Lower leg skin (tissue), 4 donors: ENCODE results near the gene TMEM131L. TPM values are rescaled to one million over a fixed set of nuclear protein-coding genes. Genes with fewer than 3 reads are reported as not detected.

ENCODE experiments used
- DNase-seq, 2 donors: peaks; one replicate each; pipeline ENCODE4 v3.0.0-alpha.2; 2019; ENCODE audit warnings: low spot score in 2 of 2
- H3K4me3 ChIP-seq: fragments of 200-600 bp; sonication (generic); 2 replicates; pipeline ENCODE4 v1.5.1; 2017; ENCODE audit warnings: mild to moderate bottlenecking, low read depth; ENCODE audit not compliant: poor library complexity, severe bottlenecking
- POLR2A ChIP-seq, 2 donors: fragments of 450-650 bp; IDR thresholded peaks; one replicate each; pipeline ENCODE4 v1.6.1; 2016 to 2017; ENCODE audit warnings: antibody characterized with exemption in 2 of 2, mild to moderate bottlenecking in 1 of 2, moderate library complexity in 1 of 2
- WGBS, 2 donors: methylation state at CpG; one replicate each; pipeline ENCODE4 v1.1.5; 2018; 5-methylcytosine and 5-hydroxymethylcytosine counted together
- intact Hi-C: fragments of 100-400 bp; cut with DNase I; formaldehyde crosslinking; loops from one replicate; pipeline ENCODE4 v1.15.0; 2023; ENCODE audit warnings: low total_unique reads
- total RNA-seq, 4 donors: library from RNA; depleted of rRNA; stranded (reverse); fragments of >200 nt; gene quantifications; one replicate each; pipeline ENCODE4 v1.1.0, GENCODE V29; 2016
- TF ChIP-seq, protein P1 (sequence below), 3 donors: fragments of 450-650 bp; IDR thresholded peaks; one replicate each; pipeline ENCODE4 v1.5.1; 2016; ENCODE audit warnings: antibody characterized with exemption in 3 of 3, mild to moderate bottlenecking in 3 of 3, moderate library complexity in 2 of 3

TMEM131L gene
- total RNA-seq, 4 donors from 2014 or later: 8.3 to 15.9 (median 12.1) TPM

DNA sequence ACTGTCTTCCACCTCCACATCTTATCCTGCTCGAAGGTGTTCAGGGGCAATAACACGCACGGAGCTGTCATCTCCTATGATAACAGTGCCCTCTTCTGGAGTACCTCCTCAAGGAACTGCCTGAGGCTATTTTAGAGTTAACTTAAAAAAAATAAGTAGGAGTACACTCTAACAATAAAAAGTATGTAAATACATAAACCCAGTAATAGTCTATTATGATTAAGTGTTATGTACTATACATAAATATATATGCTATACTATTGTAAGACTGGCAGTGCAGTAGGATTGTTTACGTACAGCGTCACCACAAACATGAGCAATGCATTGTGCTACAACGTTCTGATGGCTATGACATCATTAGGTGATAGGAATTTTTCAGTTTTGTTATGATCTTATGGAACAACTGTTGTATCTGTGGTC is 183.4 kb downstream of the TMEM131L start:
- no peak for TF ChIP-seq POLR2A (IDR thresholded peaks at IDR 0.05)
- TF ChIP-seq, protein P1, sequence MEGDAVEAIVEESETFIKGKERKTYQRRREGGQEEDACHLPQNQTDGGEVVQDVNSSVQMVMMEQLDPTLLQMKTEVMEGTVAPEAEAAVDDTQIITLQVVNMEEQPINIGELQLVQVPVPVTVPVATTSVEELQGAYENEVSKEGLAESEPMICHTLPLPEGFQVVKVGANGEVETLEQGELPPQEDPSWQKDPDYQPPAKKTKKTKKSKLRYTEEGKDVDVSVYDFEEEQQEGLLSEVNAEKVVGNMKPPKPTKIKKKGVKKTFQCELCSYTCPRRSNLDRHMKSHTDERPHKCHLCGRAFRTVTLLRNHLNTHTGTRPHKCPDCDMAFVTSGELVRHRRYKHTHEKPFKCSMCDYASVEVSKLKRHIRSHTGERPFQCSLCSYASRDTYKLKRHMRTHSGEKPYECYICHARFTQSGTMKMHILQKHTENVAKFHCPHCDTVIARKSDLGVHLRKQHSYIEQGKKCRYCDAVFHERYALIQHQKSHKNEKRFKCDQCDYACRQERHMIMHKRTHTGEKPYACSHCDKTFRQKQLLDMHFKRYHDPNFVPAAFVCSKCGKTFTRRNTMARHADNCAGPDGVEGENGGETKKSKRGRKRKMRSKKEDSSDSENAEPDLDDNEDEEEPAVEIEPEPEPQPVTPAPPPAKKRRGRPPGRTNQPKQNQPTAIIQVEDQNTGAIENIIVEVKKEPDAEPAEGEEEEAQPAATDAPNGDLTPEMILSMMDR (IDR thresholded peaks at IDR 0.05): no peak
- intact Hi-C loops: no loop called here
- WGBS, 2 donors: 50 to 51% methylated on average over 6 of the region's 6 CpGs
- DNase-seq: no peak
- H3K4me3 ChIP-seq: no peak overlapping the region

DNA sequence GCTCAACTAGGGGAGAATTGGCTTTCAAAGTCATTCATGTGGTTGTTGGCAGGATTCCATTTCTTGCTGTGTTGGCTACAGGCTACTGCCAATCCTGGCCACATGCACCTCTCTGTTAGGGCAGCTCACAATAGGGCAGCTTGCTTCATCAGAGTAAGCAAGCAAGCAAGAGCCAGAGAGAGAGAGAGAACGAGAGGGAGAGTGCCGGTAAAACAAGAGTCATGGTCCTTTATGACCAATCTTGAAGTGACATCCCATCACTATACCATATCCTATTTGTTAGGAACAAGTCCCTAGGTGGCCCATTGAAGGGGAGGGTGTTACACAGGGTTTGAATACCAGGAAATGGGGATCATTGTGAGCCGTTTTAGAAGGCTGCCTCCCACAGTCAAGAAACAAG is 185.0 kb downstream of the TMEM131L start:
- DNase-seq: no peak
- H3K4me3 ChIP-seq: no peak overlapping the region
- no peak for TF ChIP-seq POLR2A (IDR thresholded peaks at IDR 0.05)
- TF ChIP-seq, protein P1 (IDR thresholded peaks at IDR 0.05): no peak
- intact Hi-C loops: no loop called here
- 55 to 66% methylated on average over 3 of the region's 3 CpGs for WGBS, 2 donors

DNA sequence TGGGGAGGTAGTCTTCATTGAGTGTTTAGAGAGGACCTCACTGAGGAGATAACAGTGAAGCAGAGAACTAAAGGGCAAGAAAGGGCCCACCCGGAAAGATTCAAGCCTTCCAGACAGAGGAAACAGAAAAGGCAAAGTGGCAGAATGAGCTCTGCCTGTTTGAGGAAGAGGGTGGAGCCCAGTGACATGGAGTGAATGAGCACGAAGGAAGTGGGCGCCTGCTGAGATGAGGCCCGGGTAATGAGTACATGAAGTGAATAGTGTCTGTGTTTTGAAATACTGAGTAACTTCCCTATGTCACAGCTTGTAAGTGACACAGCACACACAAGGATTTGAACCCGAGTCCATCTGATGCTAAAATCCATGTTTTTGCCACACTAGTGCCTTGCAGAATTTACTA is 185.4 kb downstream of the TMEM131L start:
- H3K4me3 ChIP-seq: no peak overlapping the region
- intact Hi-C loops: no loop called here
- DNase-seq: peak in 1 of 2 donors; percentile 56
- TF ChIP-seq, protein P1 (IDR thresholded peaks at IDR 0.05): no peak
- TF ChIP-seq POLR2A (IDR thresholded peaks at IDR 0.05): no peak
- WGBS, 2 donors: 57 to 67% methylated on average over 5 of the region's 5 CpGs

DNA sequence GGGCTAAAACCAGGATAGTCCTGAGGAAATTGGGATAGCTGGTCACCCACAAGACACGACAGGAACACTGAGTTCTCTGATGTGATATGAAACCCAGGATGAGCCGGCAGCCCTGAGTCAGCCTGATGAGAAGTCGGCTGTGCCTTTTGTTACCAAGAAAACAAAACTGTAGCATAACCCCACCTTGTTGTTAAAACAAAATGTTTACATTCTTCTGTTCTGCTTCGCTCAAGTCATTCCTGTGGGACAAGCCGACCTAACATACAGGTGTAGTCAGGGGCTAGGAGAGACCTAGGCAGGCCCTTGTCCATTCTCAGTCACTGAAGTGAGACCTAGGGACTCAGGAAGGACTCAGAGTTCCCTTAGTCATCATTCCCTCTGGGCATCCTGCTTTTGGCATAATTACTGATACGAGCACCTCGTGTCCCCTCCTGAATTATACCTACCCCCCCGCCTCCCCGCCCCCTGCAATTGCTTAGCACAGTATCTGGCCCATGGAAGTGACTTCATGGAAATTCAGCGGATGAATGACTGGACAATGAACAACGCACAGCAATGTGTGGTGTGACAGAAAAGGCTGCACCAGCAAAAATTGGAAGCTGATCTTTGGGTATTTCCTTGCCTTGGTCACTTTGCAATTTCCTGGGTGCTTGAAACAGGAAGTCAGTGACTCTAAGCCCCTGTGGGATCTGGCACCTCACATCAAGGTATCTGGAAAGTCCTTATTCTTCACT is 186.1 kb downstream of the TMEM131L start:
- DNase-seq: no peak
- H3K4me3 ChIP-seq: no peak overlapping the region
- TF ChIP-seq POLR2A (IDR thresholded peaks at IDR 0.05): no peak
- TF ChIP-seq, protein P1 (IDR thresholded peaks at IDR 0.05): no peak
- WGBS, 2 donors: 63 to 68% methylated on average over 11 of the region's 11 CpGs
- intact Hi-C loops: no loop called here

DNA sequence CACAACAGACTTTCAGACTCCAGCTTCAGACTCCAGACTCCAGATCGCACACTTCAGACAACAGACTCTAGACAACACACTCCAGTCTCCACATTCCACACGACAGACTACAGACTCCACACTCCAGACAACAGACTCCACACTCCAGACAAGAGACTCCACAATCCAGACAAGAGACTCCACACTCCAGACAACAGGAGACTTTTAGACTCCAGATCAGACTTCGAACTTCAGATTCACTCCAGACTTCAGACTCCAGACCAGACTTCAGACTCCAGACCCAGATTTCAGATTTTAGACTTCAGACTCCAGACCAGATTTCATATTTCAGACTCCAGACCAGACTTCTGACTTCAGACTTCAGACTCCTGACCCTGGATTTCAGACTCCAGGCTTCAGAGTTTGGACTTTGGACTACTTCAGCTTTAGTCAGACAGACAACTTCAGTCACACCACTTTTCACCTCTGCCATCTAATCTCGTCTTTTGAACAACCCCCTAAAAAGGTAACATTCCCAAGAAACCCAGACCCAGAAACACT is 188.9 kb downstream of the TMEM131L start:
- intact Hi-C loops: no loop called here
- TF ChIP-seq POLR2A (IDR thresholded peaks at IDR 0.05): no peak
- TF ChIP-seq, protein P1 (IDR thresholded peaks at IDR 0.05): no peak
- 56 to 66% methylated on average over 4 of the region's 4 CpGs for WGBS, 2 donors
- no peak for DNase-seq
- no peak overlapping the region for H3K4me3 ChIP-seq
